ENCODE results near the gene PDCD1. TPM values are rescaled to one million over a fixed set of nuclear protein-coding genes. Genes with fewer than 3 reads are reported as not detected.
"Not testable (repeated sequence)": the region's sequence is repeated elsewhere in the genome, so short reads cannot be mapped to it uniquely, and the experiment has no call there.

Gene PDCD1
- polyA plus RNA-seq, 4 donors, result 0.11 to 0.40 (median 0.18) TPM

DNA sequence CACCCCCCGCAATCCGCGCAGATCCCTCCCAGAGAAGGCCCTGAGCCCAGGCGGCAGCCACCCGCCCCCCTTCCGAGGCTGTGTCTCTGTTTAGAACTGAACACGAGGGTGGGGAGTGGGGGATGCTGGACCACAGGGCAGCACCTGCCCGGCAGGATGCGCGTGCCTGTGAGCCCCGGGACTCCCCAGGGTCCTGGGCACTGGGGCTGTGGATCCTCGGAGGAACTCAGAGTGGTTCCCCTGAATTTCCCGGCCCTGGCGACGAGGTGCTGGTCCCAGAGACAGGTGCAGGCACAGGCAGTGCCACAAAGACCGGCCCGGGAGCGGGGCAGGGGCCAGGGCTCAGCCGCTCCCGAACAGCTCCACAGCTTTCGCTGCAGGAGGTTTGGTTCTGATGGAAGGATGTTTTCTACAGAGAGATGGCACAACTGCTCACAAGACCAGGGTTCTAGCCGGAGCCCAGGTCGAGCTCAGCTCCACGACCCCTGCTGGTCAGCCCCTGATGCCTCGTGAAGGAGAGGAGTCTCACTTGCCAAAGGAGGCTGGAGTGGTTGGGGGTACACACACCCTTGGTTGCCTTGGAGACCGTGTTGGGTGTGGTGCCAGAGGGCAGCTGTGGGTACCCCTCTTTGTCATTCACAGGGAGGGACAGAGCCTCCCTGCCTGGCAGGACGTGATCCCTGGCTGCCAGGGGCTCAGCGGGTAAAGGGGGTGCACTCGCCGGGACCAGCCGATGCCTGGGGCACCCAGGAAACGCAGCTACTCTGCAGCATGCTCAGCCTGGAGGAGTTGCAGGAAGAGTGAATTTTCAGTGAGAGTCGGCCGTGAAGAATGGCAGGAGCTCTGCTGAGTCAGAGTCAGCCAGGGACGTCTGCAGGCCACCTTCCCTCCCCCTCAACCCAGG, 54.1 kb downstream of the PDCD1 start:
- no peak for DNase-seq (ENCODE audit: low read depth in 4 of 4, low spot score in 3 of 4)

DNA sequence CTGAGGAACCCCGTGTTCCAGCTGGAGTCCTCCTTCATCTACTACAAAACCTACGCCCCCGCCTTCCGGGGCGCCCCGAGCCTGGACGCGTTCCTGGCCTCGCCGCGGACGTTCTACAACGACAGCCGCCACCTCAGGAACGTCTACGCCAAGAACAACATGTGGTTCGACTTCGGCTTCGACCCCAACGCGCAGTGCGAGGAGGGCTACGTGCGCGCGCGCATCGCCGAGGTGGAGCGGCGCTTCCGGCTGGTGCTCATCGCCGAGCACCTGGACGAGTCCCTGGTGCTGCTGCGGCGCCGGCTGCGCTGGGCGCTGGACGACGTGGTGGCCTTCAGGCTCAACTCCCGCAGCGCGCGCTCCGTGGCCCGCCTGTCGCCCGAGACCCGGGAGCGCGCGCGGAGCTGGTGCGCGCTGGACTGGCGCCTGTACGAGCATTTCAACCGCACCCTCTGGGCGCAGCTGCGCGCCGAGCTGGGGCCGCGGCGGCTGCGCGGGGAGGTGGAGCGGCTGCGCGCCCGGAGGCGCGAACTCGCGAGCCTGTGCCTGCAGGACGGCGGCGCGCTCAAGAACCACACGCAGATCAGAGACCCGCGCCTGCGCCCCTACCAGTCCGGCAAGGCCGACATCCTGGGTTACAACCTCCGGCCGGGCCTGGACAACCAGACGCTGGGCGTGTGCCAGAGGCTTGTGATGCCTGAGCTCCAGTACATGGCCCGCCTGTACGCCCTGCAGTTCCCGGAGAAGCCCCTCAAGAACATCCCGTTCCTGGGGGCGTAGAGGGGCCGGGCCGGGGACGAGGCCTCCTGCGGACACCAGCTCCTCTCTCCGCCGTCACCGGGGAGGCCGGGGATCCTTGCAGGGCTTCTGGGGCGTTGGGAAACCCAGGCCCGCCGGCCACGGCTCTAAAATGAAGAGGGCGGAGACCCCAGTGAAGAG, 55.0 kb downstream of the PDCD1 start:
- peak in 3 of 4 donors; percentile 41 to 50 (median 43) for DNase-seq (ENCODE audit: low read depth in 4 of 4, low spot score in 3 of 4)

DNA sequence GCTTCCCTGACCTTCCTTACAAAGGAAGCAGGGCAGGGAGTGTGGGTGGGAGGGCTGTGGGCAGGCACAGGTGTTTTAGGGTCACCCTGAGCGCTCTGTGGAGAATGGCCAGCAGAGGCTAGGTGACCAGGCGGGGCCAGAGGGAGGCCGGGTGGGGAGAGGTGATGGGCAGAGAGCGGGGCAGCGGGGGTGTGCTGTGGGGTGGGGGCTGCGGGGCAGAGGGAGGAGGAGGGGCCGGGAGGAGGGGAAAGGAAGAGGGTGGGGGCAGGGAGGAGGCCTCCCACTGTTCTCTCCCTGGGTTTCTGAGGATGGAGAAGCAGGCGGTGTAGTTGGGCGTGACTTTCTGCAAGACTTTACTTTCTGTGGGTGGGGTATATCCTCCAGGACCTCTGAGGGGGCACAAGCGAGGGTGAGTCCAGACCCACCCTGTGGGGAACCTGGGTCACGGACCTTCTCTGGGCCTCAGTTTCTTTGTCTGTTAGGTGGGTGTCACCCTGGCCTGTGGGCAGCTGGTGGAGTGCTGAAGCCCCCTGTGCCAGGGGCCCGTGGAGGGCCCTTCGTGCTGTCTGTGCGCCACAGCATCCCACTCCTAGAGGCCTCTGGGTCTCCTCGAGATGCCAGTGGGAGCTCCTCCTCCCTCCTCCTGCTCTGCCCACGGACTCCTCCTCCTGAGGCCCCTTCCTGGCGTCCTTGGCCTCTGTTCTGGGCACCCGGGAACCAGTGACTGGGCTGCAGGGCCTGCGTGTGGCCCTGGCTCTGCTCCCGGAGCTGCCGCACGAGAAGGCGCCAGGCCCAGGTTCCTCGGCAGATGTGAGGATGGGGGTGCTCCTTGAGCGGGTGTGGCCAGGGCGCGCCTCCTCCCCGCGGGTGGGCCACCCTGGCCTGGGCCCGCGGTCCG, 56.0 kb downstream of the PDCD1 start:
- no peak for DNase-seq (ENCODE audit: low read depth in 4 of 4, low spot score in 3 of 4)

DNA sequence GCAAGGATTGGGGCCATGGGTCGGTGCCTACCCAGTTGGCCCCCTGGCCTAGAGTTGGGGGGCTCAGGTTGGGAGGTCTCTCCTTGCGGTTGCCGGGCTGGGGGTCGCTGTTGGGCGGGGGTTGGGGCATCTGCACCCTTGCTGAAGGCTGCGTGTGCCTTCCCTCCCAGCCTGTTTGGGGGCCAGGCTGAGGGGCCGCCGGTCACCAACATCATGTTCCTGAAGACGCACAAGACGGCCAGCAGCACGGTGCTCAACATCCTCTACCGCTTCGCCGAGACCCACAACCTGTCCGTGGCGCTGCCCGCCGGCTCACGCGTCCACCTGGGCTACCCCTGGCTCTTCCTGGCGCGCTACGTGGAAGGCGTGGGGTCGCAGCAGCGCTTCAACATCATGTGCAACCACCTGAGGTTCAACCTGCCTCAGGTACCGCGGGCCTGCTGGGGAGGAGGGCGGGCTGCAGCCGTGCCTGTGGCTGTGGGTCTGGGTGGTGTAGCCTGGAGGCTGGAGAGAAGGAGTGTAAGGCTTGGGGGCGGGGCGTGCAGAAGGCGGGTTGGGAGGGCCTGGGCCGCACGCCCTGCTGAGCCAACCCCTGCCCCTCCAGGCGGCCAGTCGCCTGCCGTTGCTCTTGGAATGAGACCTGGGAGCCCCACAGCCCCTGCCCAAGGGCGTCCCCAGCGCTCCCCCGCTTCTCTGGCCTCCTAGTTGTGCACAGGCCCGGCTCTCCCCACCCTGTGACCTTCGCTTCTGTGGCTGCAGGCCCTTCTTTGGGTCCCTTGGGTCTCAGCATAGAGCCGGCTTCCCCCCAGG, 56.9 kb downstream of the PDCD1 start:
- DNase-seq (ENCODE audit: low read depth in 4 of 4, low spot score in 3 of 4), result no peak

DNA sequence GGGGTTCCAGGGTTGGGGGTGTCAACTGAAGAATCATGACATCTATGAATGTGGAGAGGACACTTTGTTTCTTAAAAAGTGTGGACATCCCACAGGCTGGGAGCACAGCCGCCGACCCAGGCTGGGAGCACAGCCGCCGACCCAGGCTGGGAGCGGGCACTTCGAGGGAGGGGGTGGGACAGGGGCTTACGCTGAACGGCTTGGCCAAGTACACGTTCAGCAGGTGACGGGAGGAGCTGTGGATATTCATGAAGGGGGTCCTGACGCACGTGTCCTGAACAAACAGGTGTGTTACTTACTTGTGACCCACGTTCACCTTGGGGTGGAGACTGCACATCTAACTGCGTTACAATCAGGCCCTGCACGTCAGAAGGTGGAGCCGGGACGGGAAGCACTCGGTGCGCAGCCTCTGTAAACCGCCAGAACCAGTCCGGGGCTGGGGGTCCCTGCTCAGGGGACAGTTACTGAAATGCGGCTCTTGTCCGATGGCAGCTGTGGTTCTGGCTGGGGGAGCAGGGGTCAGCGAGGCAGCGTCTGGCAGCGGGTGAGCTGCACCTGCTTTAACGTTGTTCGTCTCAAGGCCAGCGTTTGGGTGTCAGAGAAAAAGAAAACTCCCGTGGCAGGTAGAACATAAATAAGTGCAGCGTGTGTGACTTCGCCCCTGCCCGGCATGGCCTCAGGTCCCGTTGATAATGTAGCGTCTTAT, 58.3 kb downstream of the PDCD1 start:
- not testable (repeated sequence) for DNase-seq (ENCODE audit: low read depth in 4 of 4, low spot score in 3 of 4)

Other genes starting within 250 kb of the PDCD1 start
- gene THAP4, start 221.7 kb downstream of the PDCD1 start, polyA plus RNA-seq (ENCODE audit: insufficient read length in 4 of 4), result 10 to 100 TPM; 54.3 to 71.4 (median 59.2) TPM
- gene ATG4B, start 221.2 kb downstream of the PDCD1 start, polyA plus RNA-seq (ENCODE audit: insufficient read length in 4 of 4), result 10 to 100 TPM; 68.3 to 87.6 (median 76.0) TPM
- gene DTYMK, start 172.1 kb downstream of the PDCD1 start, polyA plus RNA-seq (ENCODE audit: insufficient read length in 4 of 4), result 10 to 100 TPM; 33.6 to 45.9 (median 35.6) TPM
- 10 to 100 TPM; 35.4 to 43.6 (median 42.3) TPM for gene ING5, start 156.9 kb downstream of the PDCD1 start, polyA plus RNA-seq (ENCODE audit: insufficient read length in 4 of 4)
- 10 to 100 TPM; 31.8 to 48.5 (median 38.0) TPM for gene D2HGDH, start 124.3 kb downstream of the PDCD1 start, polyA plus RNA-seq (ENCODE audit: insufficient read length in 4 of 4)
- under 1 TPM; 0.18 to 0.92 (median 0.43) TPM for gene GAL3ST2, start 82.1 kb downstream of the PDCD1 start, polyA plus RNA-seq (ENCODE audit: insufficient read length in 4 of 4)
- 1 to 10 TPM; 1.1 to 1.8 (median 1.6) TPM for gene NEU4, start 49.7 kb downstream of the PDCD1 start, polyA plus RNA-seq (ENCODE audit: insufficient read length in 4 of 4)
- gene RTP5, start 10.8 kb upstream of the PDCD1 start, polyA plus RNA-seq (ENCODE audit: insufficient read length in 4 of 4), result not detected